Activated naive CD4-positive, alpha-beta T cell treated with anti-CD3 and anti-CD28 coated beads, Interleukin-2, amount 10 ng/mL, durations not matched to agents 7 days and 5 days (primary cell): Measurements from ENCODE around the gene RPH3AL.
"Not testable (repeated sequence)": the region's sequence is repeated elsewhere in the genome, so short reads cannot be mapped to it uniquely, and the experiment has no call there.

Experiments used
- CTCF ChIA-PET: fragments of 350-600 bp; sonication (Branson Sonifier 250); formaldehyde crosslinking; loops from one replicate; lab custom pipeline; 2021; ENCODE audit warnings: antibody characterized with exemption; lab: Charles Lee
- DNase-seq: peaks from one replicate; pipeline ENCODE4 v3.0.0-alpha.2; 2020
- H3K27ac Mint-ChIP-seq: one replicate; pipeline ENCODE4 v1.8.0; 2021; ENCODE audit warnings: mild to moderate bottlenecking, moderate library complexity, mixed read lengths
- H3K27me3 Mint-ChIP-seq: one replicate; pipeline ENCODE4 v1.8.0; 2021; ENCODE audit warnings: mild to moderate bottlenecking, mixed read lengths
- H3K36me3 Mint-ChIP-seq: one replicate; pipeline ENCODE4 v1.8.0; 2021; ENCODE audit warnings: mixed read lengths
- H3K4me1 Mint-ChIP-seq: one replicate; pipeline ENCODE4 v1.8.0; 2021; ENCODE audit warnings: mixed read lengths
- H3K4me3 Mint-ChIP-seq: one replicate; pipeline ENCODE4 v1.8.0; 2021; ENCODE audit warnings: mild to moderate bottlenecking, moderate library complexity, mixed read lengths
- H3K9me3 Mint-ChIP-seq: one replicate; pipeline ENCODE4 v1.8.0; 2021; ENCODE audit warnings: mixed read lengths

RPH3AL gene

GRCh38 chr17:226108-227077 is 126.2 kb downstream of the RPH3AL start:
- CTCF ChIA-PET: no interaction called here
- Mint-ChIP-seq H3K9me3 (no peaks in the 10 kb centered on the region), H3K4me1 (no peaks in the 10 kb centered on the region), H3K27me3 (peaks cover 3% of the 10 kb centered on the region), H3K27ac (no peak overlapping the region), H3K36me3 (no peaks in the 10 kb centered on the region), H3K4me3 (no peak overlapping the region)
- peak; percentile 3 for DNase-seq

GRCh38 chr17:225551-225950 is 127.1 kb downstream of the RPH3AL start:
- Mint-ChIP-seq H3K4me1 (no peaks in the 10 kb centered on the region), H3K27me3 (peaks cover 3% of the 10 kb centered on the region), H3K36me3 (no peaks in the 10 kb centered on the region), H3K4me3 (no peak overlapping the region), H3K27ac (no peak overlapping the region), H3K9me3 (no peaks in the 10 kb centered on the region)
- CTCF ChIA-PET: no interaction called here
- peak; percentile 10 for DNase-seq

- H3K36me3 Mint-ChIP-seq, H3K27me3 Mint-ChIP-seq, CTCF ChIA-PET, H3K27ac Mint-ChIP-seq, DNase-seq, H3K9me3 Mint-ChIP-seq, H3K4me1 Mint-ChIP-seq, H3K4me3 Mint-ChIP-seq: not testable (repeated sequence)
Observed at GRCh38 chr17:224576-224975, 128.0 kb downstream of the RPH3AL start.

GRCh38 chr17:223723-224471 is 128.7 kb downstream of the RPH3AL start:
- no peak overlapping the region for H3K27ac Mint-ChIP-seq
- H3K36me3 Mint-ChIP-seq: no peaks in the 10 kb centered on the region
- H3K4me1 Mint-ChIP-seq: no peaks in the 10 kb centered on the region
- H3K4me3 Mint-ChIP-seq: no peak overlapping the region
- DNase-seq: peak; percentile 11
- CTCF ChIA-PET: no interaction called here
- no peaks in the 10 kb centered on the region for H3K9me3 Mint-ChIP-seq
- peaks cover 3% of the 10 kb centered on the region for H3K27me3 Mint-ChIP-seq

- H3K4me1 Mint-ChIP-seq: no peaks in the 10 kb centered on the region
- H3K9me3 Mint-ChIP-seq: no peaks in the 10 kb centered on the region
- CTCF ChIA-PET: no interaction called here
- no peak for DNase-seq
- H3K4me3 Mint-ChIP-seq: no peak overlapping the region
- H3K27me3 Mint-ChIP-seq: peaks cover 3% of the 10 kb centered on the region
- no peaks in the 10 kb centered on the region for H3K36me3 Mint-ChIP-seq
- no peak overlapping the region for H3K27ac Mint-ChIP-seq
Observed at GRCh38 chr17:222172-222571, 130.4 kb downstream of the RPH3AL start.

- H3K36me3 Mint-ChIP-seq: no peaks in the 10 kb centered on the region
- no peak overlapping the region for H3K4me3 Mint-ChIP-seq
- peak; percentile 5 for DNase-seq
- no peaks in the 10 kb centered on the region for H3K4me1 Mint-ChIP-seq
- H3K9me3 Mint-ChIP-seq: no peaks in the 10 kb centered on the region
- H3K27ac Mint-ChIP-seq: no peak overlapping the region
- CTCF ChIA-PET: no interaction called here
- peaks cover 3% of the 10 kb centered on the region for H3K27me3 Mint-ChIP-seq
Observed at GRCh38 chr17:219696-220095, 132.9 kb downstream of the RPH3AL start.

- Mint-ChIP-seq H3K4me1 (no peaks in the 10 kb centered on the region), H3K27me3 (no peaks in the 10 kb centered on the region), H3K27ac (no peak overlapping the region), H3K9me3 (no peaks in the 10 kb centered on the region), H3K36me3 (no peaks in the 10 kb centered on the region), H3K4me3 (no peak overlapping the region)
- peak; percentile 7 for DNase-seq
- CTCF ChIA-PET: no interaction called here
Observed at GRCh38 chr17:218432-219110, 134.0 kb downstream of the RPH3AL start.

GRCh38 chr17:216625-217024 is 136.0 kb downstream of the RPH3AL start:
- Mint-ChIP-seq H3K9me3 (no peaks in the 10 kb centered on the region), H3K4me3 (no peak overlapping the region), H3K27ac (no peak overlapping the region), H3K36me3 (no peaks in the 10 kb centered on the region), H3K4me1 (no peaks in the 10 kb centered on the region), H3K27me3 (no peaks in the 10 kb centered on the region)
- no peak for DNase-seq
- CTCF ChIA-PET: no interaction called here

GRCh38 chr17:215563-216478 is 136.8 kb downstream of the RPH3AL start:
- CTCF ChIA-PET, H3K9me3 Mint-ChIP-seq, H3K27me3 Mint-ChIP-seq, H3K4me3 Mint-ChIP-seq, H3K27ac Mint-ChIP-seq, H3K36me3 Mint-ChIP-seq, H3K4me1 Mint-ChIP-seq: not testable (repeated sequence)
- DNase-seq: peak; percentile 2

GRCh38 chr17:214881-215331 is 137.7 kb downstream of the RPH3AL start:
- H3K27ac Mint-ChIP-seq: no peak overlapping the region
- no peak overlapping the region for H3K4me3 Mint-ChIP-seq

GRCh38 chr17:213286-214105 is 139.1 kb downstream of the RPH3AL start:
- no peaks in the 10 kb centered on the region for H3K36me3 Mint-ChIP-seq
- peaks cover under 1% of the 10 kb centered on the region for H3K27me3 Mint-ChIP-seq
- CTCF ChIA-PET: interaction anchor here (0.7 kb wide), 1 partner anchor 46 kb away, joined by 3 read pairs; no protein-coding TSS in a partner anchor
- H3K4me1 Mint-ChIP-seq: no peaks in the 10 kb centered on the region
- no peak for DNase-seq
- no peak overlapping the region for H3K27ac Mint-ChIP-seq
- no peaks in the 10 kb centered on the region for H3K9me3 Mint-ChIP-seq
- H3K4me3 Mint-ChIP-seq: no peak overlapping the region

More at GRCh38 chr17:214881-215331, 137.7 kb downstream of the RPH3AL start:
- H3K9me3 Mint-ChIP-seq: no peaks in the 10 kb centered on the region
- no peaks in the 10 kb centered on the region for H3K36me3 Mint-ChIP-seq
- no peaks in the 10 kb centered on the region for H3K27me3 Mint-ChIP-seq
- CTCF ChIA-PET: no interaction called here
- no peaks in the 10 kb centered on the region for H3K4me1 Mint-ChIP-seq
- peak; percentile 4 for DNase-seq

GRCh38 chr17:210402-210801 is 142.2 kb downstream of the RPH3AL start:
- Mint-ChIP-seq H3K36me3 (no peaks in the 10 kb centered on the region), H3K4me3 (no peak overlapping the region), H3K4me1 (no peaks in the 10 kb centered on the region), H3K27ac (no peak overlapping the region), H3K9me3 (no peaks in the 10 kb centered on the region), H3K27me3 (peaks cover 19% of the 10 kb centered on the region)
- CTCF ChIA-PET: no interaction called here
- DNase-seq: no peak

- Mint-ChIP-seq H3K27me3 (peaks cover 27% of the 10 kb centered on the region), H3K4me3 (no peak overlapping the region), H3K27ac (no peak overlapping the region), H3K9me3 (no peaks in the 10 kb centered on the region), H3K4me1 (no peaks in the 10 kb centered on the region), H3K36me3 (no peaks in the 10 kb centered on the region)
- DNase-seq: no peak
- CTCF ChIA-PET: no interaction called here
Observed at GRCh38 chr17:208429-208828, 144.2 kb downstream of the RPH3AL start.
